HG02852 (cell line): Measurements from ENCODE around the gene MIEF2.
"Not testable (repeated sequence)": the region's sequence is repeated elsewhere in the genome, so short reads cannot be mapped to it uniquely, and the experiment has no call there.

Experiments used
- ATAC-seq: cut with Tn5 transposase; IDR thresholded peaks from one replicate; pipeline ENCODE4 v1.9.1; 2021; ENCODE audit warnings: mild to moderate bottlenecking, moderate library complexity; ENCODE audit not compliant: unreplicated experiment

MIEF2 gene

DNA sequence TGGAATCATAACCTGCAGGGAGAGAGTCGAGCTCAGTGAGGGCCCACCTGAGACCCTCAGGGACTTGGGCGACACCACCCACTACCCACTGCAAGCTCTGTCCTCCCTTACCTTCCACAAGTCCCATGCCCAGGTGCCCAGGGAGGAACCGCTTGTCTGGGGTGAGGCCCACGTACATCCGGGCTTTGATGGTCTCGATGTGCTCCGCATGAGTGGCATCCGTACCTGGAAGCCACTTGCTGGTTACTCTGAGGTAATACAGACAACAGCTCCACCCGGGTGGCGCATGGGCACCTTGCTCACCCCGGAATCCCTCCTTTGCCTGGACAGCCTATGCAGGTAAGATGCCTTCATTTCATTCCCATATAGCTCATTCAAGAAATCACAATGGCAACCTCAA is 24.8 kb downstream of the MIEF2 start:
- no peak for ATAC-seq

DNA sequence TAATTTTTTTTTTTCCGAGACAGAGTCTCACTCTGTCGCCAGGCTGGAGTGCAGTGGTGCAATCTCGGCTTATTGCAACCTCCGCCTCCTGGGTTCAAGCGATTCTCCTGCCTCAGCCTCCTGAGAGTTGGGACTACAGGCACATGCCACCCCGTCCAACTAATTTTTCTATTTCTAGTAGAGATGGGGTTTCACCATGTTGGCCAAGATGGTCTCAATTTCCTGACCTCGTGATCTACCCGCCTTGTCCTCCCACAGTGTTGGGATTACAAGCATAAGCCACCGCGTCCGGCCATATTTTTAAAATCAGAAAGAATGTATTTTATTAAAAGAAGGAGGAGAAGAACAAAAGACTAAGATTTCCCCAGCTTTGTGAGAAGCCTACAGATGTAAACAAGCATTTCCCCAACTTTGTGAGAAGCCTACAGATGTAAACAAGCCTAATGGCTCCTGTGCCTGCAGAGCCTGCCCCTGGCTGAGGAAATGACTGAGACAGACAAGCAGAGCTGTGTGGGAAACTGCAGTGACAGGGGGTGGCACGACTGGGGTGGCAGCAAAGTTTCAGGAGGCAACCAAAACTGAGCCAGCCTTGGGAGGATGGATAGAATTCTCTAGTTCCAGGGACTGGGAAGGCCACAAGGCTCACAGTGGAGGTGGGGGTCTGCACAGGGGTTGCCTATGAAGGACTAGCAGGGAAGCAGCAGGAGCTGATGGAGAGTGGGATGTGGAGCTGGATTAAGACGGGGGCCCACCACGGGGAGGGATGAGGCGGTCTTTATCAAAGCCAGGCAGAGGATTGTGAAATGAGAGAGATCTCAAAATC is 31.5 kb downstream of the MIEF2 start:
- no peak for ATAC-seq

DNA sequence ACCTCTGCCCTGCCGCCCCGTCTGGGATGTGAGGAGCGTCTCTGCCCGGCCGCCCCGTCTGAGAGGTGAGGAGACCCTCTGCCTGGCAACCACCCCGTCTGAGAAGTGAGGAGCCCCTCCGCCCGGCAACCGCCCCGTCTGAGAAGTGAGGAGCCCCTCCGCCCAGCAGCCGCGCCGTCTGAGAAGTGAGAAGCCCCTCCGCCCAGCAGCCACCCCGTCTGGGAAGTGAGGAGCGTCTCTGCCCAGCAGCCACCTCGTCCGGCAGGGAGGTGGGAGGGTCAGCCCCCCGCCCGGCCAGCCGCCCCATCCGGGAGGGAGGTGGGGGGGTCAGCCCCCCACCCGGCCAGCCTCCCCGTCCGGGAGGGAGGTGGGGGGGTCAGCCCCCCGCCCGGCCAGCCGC is 37.6 kb downstream of the MIEF2 start:
- ATAC-seq = not testable (repeated sequence)

DNA sequence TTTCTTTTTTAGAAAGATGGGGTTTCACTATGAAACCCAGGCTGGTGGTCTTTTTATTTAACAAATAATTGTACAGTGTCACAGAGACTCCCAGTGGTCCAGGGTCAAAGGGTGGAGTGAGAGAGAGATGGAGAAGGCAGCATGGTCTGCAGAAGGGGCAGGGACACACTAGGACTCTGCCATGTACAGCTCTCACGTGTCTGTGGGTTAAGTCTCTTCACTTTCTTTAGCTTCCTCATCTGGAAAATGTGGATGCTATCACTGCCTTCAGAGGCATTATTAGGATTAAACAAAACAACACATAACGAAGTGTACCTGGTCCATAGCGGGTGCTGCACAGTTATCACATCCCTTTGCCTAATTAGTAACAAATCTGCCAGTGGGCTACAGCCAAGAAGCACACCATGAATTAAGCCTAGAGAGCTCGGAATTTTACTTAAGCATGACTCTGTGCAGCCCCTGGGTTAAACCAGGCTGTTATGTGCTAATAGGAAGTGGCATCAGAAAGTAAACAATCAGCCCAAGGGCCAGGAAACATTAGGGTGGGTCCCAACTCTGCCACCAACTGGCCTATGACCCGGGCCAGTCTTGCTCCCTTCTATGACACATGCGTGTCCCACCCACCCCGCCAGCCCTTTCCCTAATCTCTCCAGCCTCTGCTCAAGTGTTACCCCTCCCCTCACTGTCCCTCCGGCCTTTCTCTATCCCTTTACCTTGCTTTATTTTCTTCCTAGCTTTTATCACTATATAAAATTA is 40.4 kb downstream of the MIEF2 start:
- ATAC-seq = no peak

DNA sequence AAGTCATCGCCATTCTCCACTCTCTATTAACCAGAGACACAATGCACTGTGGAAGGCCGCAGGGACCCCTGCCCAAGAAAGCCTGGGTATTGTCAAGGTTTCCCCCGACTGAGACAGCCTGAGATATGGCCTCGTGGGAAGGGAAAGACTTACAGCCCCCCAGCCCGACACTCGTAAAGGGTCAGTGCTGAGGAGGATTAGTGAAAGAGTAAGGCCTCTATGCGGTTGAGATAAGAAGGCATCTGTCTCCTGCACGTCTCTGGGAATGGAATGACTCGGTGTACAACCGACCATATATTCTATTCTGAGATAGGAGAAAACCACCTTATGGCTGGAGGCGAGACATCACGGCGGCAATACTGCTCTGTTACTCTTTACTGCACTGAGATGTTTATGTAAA is 42.7 kb downstream of the MIEF2 start:
- not testable (repeated sequence) for ATAC-seq

DNA sequence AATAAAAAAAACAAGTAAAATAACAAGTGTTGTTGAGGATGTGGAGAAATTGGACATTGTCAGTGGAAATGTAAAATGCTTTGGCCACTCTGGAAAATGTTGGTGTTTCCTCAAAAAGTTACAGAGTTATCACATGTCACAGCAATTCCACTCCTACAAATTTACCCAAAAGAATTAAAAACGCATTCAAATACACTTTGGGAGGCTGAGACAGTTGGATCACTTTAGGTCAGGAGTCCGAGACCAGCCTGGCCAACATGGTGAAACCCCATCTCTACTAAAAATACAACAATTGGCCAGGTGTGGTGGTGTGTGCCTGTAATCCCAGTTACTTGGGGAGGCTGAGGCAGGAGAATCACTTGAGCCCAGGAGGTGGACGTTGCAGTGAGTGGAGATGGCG is 48.7 kb downstream of the MIEF2 start:
- no peak for ATAC-seq

DNA sequence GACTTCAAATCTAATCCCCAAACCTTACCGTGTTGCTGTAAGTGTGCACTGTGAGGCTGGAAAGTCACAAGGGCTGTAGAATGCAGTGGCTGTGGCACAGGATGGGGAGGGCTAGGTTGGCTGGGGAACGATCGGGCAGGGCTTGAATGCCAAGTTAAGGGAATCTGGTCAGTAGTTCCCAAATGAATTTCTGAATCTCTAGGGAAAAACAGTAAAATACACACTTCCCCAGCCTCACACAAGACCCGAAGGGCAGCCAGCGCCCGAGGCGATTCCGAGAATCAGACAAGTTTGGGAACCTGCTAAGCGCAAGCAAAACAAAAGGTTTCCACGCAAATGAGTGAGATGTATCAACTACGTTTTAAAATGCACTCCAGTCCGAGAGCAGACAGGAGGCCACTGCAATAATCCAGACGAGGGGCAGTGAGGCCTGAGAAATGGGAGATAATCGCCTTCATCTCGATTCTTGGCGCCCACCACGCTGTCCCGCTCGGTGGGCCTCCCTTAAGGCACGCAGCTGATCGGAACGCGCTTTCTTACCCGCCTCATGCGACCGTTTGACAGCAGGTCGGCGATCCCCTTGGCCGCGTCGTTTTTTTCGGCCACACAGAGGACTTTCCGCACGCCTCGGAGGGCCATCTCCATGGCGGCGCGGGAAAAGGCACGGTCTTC is 53.7 kb downstream of the MIEF2 start:
- peak; percentile 4 for ATAC-seq

DNA sequence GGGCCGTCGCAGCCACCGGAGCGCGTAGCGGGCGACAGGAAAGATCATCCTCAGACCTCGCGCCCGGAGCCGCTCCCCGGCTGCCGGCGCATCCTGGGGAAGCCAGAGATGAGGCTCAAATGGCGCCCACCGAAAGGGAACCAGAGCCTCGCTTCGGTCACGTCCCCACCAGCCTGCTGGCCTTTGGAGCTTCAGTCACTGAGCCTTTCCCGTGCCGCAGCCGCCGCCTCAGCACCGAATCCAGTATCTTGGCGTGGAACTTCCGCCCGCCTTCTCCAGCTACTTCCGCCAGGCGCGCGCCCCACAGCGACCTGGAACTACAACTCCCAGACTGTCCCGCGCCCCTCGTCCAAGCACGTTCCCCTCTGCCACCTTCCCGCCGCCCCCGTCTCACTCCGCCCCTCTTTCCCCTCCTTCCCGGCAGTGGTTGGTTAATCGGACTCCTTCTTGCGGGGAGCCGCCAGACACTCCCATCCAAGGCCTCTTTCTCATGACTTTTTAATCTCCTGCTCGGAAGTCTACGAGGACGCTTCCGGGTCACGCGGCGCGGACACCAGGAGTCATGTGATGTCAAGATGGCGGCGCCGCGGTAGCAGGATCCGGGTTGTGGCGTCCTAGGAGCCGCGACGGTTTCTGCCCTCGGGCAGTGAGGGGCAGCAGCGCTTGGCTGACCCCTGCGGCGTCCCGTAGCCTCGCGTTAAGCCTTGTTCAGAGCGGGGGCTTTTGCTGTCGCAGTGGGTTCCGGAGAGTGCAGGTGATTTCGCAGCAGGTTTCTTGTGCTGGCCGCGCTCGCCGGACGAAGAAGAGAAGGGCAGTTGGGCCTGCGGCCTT is 54.5 kb downstream of the MIEF2 start, which contains the start of the genes SMCR8 and TOP3A:
Gene SMCR8, plus strand, starts transcription at position 563 of the 831 bp plus-strand sequence. CDS start 497 bp downstream, outside the sequence.
Gene TOP3A, minus strand, starts transcription at position 264 of the 831 bp plus-strand sequence. Its CDS starts 216 bp downstream, at position 48.
- peak; percentile 81 for ATAC-seq

DNA sequence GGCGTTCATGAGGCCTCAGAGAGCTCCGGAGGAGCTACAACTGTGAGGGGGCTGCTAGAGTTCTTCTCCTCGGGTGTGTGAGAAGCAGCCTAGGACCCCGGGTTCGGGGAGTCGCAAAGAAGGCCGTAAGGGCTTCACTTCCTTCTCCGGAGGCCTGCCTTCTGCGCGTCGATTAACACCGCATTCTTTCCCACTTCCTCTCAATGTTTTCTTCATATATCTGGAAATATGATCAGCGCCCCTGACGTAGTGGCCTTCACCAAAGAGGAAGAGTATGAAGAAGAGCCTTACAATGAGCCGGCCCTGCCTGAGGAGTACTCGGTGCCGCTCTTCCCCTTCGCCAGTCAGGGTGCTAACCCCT is 55.1 kb downstream of the MIEF2 start:
- ATAC-seq = peak; percentile 2

DNA sequence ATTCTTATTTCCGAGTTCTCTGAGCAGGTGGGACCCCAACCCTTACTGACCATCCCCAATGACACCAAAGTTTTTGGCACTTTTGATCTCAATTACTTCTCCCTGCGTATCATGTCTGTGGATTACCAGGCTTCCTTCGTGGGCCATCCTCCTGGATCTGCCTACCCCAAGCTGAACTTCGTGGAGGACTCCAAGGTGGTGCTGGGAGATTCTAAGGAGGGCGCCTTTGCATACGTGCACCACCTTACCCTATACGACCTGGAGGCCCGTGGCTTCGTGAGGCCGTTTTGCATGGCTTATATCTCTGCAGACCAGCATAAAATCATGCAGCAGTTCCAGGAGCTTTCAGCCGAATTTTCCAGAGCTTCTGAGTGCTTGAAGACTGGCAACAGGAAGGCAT is 55.5 kb downstream of the MIEF2 start:
- no peak for ATAC-seq
